ENCODE measurements around the gene ACYP1.

- TF ChIP-seq CTCF (conservative IDR thresholded peaks at IDR 0.05; ENCODE audit: low read depth, low read length) (no peak), EZH2 (IDR thresholded peaks at IDR 0.05; ENCODE audit: low read length, unreplicated experiment) (no peak), EZH2phosphoT487 (IDR thresholded peaks at IDR 0.05; ENCODE audit: borderline replicate concordance, low read length) (no peak)
Measured at GRCh38 chr14:75098682-75099081, 34.9 kb upstream of the ACYP1 start.
